ENCODE results near the gene PSMG2.

Gene PSMG2, protein sequence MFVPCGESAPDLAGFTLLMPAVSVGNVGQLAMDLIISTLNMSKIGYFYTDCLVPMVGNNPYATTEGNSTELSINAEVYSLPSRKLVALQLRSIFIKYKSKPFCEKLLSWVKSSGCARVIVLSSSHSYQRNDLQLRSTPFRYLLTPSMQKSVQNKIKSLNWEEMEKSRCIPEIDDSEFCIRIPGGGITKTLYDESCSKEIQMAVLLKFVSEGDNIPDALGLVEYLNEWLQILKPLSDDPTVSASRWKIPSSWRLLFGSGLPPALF

DNA sequence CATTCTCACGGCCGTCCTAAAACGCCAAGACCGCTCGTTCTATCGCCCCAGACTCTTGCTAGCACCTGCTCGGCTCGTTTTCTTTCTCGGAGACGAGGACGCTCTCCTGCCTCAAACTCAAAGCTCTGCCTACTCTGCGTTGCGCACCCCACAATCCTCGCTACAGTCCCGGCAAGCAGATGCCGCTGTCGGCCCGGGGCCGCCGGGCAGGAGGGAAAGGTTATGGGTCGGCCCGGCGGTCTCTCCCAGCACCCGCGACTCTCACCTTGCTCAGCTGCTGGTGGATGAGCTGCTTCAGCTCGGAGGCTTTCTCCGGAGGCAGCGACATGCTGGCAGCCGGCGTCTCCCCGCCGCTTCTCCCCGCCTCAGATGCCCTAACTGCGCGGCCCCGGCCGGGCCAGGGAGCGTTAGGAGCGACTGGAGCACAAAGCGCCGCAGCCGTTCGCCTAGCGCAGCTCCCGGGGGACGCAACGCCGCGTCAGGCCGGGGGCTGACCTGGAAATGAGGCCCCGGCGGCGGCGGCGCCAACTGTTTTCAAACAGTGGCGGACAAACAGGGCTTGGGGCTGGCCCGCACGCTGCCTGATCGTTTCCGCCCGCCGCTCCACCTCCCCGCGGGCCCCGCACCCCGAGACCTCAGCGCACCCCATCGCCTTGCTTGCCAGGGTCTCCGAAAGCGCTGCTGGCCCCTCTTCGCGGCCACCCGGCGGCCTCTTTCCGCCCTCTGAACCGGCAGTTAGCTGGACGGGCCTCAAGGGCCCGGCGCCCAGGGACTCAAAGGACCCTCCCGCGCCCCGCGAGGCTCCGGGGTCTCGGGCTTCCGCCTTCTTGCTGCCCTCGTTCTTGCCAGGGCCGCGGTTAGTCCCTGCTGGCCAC, at the start of gene PSMG2, which contains the start of gene CEP76:
Gene PSMG2 (plus strand): TSS at position 822 of the 875 bp plus-strand sequence. CDS start 66 bp downstream, outside the sequence.
Gene CEP76 (minus strand): TSS at position 503 of the 875 bp plus-strand sequence. CDS start 175 bp downstream, at position 328.
- DNase-seq = peak; percentile 85

DNA sequence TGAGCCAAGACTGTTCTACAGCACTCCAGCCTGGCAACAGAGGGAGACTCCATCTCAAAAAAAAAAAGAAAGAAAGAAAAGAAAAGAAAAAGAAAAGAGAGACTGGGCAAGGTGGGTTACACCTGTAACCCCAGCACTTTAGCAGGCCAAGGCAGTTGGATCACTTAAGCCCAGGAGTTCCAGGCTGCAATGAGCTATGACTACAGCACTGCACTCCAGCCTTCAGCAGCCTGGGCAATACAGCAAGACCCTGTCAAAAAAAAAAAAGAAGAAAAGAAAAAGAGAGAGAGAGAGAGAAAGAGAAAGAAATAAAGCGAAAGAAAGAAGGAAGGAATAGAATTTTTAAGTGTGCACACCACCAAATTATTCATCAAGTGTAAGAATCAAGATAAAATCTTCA, 47.9 kb upstream of the PSMG2 start:
- DNase-seq = no peak

DNA sequence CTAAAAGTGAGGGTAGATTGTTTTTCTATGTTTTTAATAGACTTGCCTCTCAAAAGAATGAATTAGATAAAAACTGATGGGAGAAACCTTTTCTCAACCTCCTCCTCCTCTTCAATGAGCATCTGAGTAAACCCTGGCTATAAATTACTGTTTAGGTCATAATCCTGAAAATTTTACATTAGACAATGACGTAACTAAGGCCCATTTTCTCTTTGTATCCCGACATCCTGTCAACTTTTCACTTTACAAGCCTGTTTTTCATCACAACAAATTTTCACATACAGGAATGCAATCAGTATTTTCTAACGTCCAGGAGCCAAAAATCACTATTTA, 46.3 kb upstream of the PSMG2 start:
- DNase-seq = no peak

GRCh38 chr18:12656938-12657683, 45.7 kb upstream of the PSMG2 start:
- DNase-seq = no peak

- DNase-seq = peak; percentile 15
These were observed 45.0 kb upstream of the PSMG2 start, which contains the start of gene SPIRE1 for GRCh38 chr18:12657684-12658425. Gene SPIRE1 (minus strand): TSS chr18:12658107. CDS start chr18:12657866, 241 bp downstream.

GRCh38 chr18:12658426-12659138, 44.3 kb upstream of the PSMG2 start:
- DNase-seq = peak; percentile 5

DNA sequence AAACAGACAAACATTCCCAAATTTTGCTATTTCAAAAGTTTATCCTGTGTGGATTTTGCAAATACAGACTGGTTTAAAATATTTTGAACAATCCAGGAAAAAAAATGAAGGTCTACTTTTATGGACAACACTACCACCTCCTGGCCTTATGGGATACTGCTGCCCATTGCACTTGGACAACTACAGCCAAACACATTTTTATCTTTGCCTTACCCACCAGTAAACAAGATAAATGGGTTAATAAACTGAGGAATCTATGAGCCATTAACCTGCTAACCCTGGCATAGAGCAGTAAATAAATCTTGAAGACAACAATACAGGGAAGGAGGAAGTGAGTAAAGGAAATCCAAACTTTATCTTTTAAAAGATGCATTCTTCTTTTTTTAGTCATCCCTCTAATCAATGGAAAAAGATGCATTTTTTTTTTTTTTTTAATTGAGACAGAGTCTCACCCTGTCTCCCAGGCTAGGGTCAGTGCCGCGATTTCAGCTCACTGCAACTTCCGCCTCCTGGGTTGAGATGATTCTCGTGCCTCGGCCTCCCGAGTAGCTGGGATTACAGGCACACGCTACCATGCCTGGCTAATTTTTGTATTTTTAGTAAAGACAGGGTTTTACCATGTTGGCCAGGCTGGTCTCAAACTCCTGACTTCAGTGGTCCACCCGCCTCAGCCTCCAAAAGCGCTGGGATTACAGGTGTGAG, 42.8 kb upstream of the PSMG2 start:
- DNase-seq = peak; percentile 45

GRCh38 chr18:12668041-12668440, 34.8 kb upstream of the PSMG2 start:
- no peak for DNase-seq

GRCh38 chr18:12679183-12679786, 23.6 kb upstream of the PSMG2 start:
- no peak for DNase-seq

- no peak for DNase-seq
These were observed 16.7 kb upstream of the PSMG2 start for GRCh38 chr18:12686100-12686499.

DNA sequence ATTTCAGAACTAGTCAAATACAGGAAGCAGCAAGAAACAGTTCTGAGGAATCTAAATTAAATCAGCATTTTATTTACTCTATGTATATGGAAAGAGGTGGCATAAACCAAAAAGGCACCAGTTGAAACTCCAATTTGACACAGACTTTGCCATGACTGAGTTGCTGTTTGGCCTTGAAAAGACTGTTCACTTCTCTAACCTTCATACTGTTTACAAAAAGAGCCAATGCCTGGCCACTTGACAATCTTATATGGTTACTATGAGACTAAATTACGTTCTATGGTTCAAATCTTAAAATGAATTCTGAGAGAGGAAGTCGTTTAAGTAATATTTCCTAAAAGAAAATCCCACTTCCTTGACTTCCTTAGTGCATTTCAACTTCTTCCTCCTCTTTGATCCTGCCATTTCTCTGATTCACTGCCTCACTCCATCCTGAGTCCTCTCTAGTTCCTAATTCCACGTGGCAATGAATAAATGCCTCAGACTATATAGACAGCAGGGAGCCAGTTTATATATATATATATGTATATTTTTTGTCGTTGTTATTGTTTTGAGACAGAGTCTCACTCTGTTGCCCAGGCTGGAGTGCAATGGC, 13.5 kb upstream of the PSMG2 start:
- DNase-seq = no peak

- no peak for DNase-seq
These were observed 10.6 kb upstream of the PSMG2 start for GRCh38 chr18:12692206-12692605.

DNA sequence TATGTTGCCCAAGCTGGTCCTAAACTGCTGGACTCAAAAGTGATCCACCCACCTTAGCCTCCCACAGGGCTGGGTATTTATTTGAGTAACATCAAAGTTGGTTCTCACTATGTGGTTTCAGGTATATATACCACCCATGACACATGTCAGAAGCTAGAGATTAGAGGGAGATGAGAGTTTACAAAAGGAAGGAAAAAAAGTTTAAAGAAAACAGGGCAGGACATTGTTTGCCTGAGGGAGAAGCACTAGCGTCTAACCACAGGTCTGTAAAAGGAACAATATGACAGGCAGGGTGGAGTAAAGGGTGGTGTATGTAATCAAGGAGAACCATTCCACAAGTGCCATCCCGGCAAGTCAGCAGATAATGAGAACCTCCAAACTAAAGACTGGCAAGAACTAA, 8.8 kb upstream of the PSMG2 start:
- DNase-seq = no peak

GRCh38 chr18:12699747-12700146, 3.1 kb upstream of the PSMG2 start:
- no peak for DNase-seq

DNA sequence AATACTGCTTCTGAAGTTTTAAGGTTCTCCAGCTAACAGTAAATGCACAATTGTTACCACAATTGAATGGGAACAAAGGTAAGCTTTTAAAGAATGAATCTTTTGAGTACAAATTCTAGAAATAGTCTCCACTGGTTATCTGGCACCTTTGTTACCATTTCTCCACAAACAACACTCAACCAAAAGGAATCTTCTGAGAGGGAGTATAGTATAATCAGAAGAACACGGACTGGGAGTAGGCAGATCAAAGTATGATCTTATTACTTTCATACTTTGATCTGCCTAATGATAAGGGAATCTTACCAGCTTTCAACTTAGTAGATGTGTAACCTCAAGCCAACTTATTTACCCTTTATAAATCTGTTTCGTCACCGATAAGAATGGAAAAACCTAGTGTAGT, 1.7 kb upstream of the PSMG2 start:
- DNase-seq = no peak

GRCh38 chr18:12703096-12703567, 290 bp downstream of the PSMG2 start:
- no peak for DNase-seq

GRCh38 chr18:12703664-12704063, 822 bp downstream of the PSMG2 start:
- DNase-seq = peak; percentile 15

DNA sequence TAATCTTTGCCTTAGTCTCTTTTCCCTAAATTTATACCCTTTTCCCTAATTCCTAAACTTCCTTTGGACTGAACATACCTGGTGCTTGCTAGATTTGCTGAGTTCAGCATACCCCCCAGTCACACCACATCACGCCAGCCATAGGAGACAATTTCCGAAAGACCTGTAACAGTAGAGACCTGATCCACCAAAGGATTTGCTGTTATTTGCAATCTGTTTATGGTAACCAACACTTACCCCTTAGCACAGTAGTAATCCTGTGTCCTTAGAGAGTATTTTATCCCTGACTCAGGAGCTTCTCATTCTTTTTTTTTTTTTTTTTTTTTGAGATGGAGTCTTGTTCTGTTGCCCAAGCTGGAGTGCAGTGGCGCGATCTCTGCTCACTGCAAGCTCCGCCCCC, 8.6 kb downstream of the PSMG2 start:
- no peak for DNase-seq

DNA sequence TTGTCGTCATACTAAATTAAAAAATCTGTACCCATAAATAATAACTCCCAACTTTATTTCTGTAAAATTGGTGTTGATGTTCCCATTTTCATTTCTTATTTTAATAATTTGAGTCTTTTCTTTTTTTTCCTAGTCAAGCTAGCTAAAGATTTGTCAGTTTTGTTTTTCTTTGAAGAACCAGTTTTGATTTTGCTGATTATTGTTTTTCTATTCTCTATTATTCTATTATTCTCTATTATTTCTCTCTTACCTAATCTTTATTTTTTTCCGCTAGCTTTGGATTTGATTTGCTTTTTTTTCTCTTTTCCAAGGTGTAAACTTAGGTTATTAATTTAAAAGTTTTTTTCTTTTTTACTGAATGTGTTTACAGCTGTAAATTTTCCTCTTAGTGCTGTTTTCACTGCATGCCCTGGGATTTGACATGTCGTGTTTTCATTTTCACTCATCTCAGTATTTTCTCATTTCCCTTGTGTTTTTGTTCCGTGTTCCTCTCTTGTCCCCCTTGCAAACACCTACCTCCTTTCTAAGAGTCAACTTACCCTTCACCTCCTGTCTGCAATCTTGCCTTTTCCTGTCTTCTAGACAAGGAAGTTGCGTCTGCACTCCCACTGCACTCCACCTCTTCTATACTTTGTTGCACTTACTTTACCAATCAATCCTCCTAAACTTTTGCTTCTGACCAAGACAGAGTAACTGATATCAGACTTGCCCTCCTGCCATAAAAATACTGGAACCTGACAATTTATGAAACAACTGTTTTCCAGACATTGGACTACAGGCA, 18.8 kb downstream of the PSMG2 start:
- DNase-seq = no peak

Measured in stimulated activated CD4-positive, alpha-beta T cell treated with anti-CD3 and anti-CD28 coated beads, Interleukin-4, amount 100 ng/mL, for 24 hours (primary cell).